ENCODE data around the gene EHMT2.

EHMT2 gene

GRCh38 chr6:31831350-31832215, 65.9 kb downstream of the EHMT2 start (continued):
- TF ChIP-seq HOXD13 (CRISPR knock-in tag; IDR thresholded peaks at IDR 0.05; ENCODE audit: borderline replicate concordance) (no peak), ZBTB20 (tag by site-specific recombination; IDR thresholded peaks at IDR 0.05) (no peak), ZNF561 (tag by site-specific recombination; IDR thresholded peaks at IDR 0.05; ENCODE audit: borderline replicate concordance) (peak; percentile 39; the same call in 1 of the 2 replicates), ZNF660 (tag by site-specific recombination; IDR thresholded peaks at IDR 0.05) (no peak), ZNF350 (tag by site-specific recombination; IDR thresholded peaks at IDR 0.05) (no peak), PRDM10 (tag by site-specific recombination; IDR thresholded peaks at IDR 0.05) (no peak), ZNF701 (tag by site-specific recombination; IDR thresholded peaks at IDR 0.05) (no peak), ZNF830 (tag by site-specific recombination; IDR thresholded peaks at IDR 0.05; ENCODE audit: low read depth) (no peak), GLI2 (tag by site-specific recombination; IDR thresholded peaks at IDR 0.05; ENCODE audit: borderline replicate concordance, low read depth) (no peak), IKZF3 (tag by site-specific recombination; IDR thresholded peaks at IDR 0.05) (no peak), KLF9 (tag by site-specific recombination; IDR thresholded peaks at IDR 0.05; ENCODE audit: low read depth) (peak; percentile 24; the same call in 1 of the 2 replicates), TCF7L2 (IDR thresholded peaks at IDR 0.05; ENCODE audit: borderline replicate concordance, low read depth, low read length) (no peak), ZBTB7A (tag by site-specific recombination; IDR thresholded peaks at IDR 0.05; ENCODE audit: low read depth) (no peak), ZNF280C (tag by site-specific recombination; IDR thresholded peaks at IDR 0.05) (no peak), OSR2 (tag by site-specific recombination; IDR thresholded peaks at IDR 0.05) (no peak), ZNF214 (tag by site-specific recombination; IDR thresholded peaks at IDR 0.05; ENCODE audit: borderline replicate concordance) (no peak), AEBP2 (tag by site-specific recombination; IDR thresholded peaks at IDR 0.05; ENCODE audit: borderline replicate concordance) (no peak), MZF1 (tag by site-specific recombination; IDR thresholded peaks at IDR 0.05; ENCODE audit: borderline replicate concordance) (peak; percentile 2; the same call in 1 of the 2 replicates), ZNF248 (tag by site-specific recombination; IDR thresholded peaks at IDR 0.05) (no peak), ZNF677 (tag by site-specific recombination; IDR thresholded peaks at IDR 0.05) (no peak), EGR2 (tag by site-specific recombination; IDR thresholded peaks at IDR 0.05; ENCODE audit: low read depth) (peak; percentile 45; the same call in 1 of the 2 replicates), ZNF146 (tag by site-specific recombination; IDR thresholded peaks at IDR 0.05) (no peak), RBAK (tag by site-specific recombination; IDR thresholded peaks at IDR 0.05) (no peak), ZIC2 (tag by site-specific recombination; IDR thresholded peaks at IDR 0.05) (no peak), ZNF624 (tag by site-specific recombination; IDR thresholded peaks at IDR 0.05) (no peak), KLF8 (tag by site-specific recombination; IDR thresholded peaks at IDR 0.05) (peak; percentile 20)
- TF ChIP-seq, protein P1, sequence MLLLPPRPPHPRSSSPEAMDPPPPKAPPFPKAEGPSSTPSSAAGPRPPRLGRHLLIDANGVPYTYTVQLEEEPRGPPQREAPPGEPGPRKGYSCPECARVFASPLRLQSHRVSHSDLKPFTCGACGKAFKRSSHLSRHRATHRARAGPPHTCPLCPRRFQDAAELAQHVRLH (tag by site-specific recombination; IDR thresholded peaks at IDR 0.05), result 0 out of 2 replicates have a peak, but pooled peaks have one; percentile 26
